ENCODE measurements around the gene GADD45GIP1.

DNA sequence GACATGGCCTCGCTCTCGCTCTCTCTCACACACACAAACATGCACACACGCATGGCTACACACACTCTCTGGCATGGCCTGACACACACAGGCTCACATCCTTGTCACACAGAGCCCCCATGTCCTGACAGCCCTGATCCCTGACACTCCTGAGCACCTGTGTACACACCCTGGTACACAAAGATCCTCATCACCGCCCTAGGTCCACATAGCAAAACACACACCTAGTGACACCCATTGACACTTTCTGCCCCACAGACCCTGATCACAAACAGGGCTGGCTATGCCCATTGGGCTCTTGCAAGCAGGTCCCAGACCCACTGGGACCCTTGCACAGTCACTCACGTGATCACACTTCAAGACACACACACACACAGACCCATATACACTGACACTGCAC is 34.3 kb upstream of the GADD45GIP1 start:
- TF ChIP-seq, protein P1, sequence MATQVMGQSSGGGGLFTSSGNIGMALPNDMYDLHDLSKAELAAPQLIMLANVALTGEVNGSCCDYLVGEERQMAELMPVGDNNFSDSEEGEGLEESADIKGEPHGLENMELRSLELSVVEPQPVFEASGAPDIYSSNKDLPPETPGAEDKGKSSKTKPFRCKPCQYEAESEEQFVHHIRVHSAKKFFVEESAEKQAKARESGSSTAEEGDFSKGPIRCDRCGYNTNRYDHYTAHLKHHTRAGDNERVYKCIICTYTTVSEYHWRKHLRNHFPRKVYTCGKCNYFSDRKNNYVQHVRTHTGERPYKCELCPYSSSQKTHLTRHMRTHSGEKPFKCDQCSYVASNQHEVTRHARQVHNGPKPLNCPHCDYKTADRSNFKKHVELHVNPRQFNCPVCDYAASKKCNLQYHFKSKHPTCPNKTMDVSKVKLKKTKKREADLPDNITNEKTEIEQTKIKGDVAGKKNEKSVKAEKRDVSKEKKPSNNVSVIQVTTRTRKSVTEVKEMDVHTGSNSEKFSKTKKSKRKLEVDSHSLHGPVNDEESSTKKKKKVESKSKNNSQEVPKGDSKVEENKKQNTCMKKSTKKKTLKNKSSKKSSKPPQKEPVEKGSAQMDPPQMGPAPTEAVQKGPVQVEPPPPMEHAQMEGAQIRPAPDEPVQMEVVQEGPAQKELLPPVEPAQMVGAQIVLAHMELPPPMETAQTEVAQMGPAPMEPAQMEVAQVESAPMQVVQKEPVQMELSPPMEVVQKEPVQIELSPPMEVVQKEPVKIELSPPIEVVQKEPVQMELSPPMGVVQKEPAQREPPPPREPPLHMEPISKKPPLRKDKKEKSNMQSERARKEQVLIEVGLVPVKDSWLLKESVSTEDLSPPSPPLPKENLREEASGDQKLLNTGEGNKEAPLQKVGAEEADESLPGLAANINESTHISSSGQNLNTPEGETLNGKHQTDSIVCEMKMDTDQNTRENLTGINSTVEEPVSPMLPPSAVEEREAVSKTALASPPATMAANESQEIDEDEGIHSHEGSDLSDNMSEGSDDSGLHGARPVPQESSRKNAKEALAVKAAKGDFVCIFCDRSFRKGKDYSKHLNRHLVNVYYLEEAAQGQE (IDR thresholded peaks at IDR 0.05; ENCODE audit: low read depth), result no peak
- no peak for TF ChIP-seq NFIC (IDR thresholded peaks at IDR 0.05)
- TF ChIP-seq TAF1 (IDR thresholded peaks at IDR 0.05; ENCODE audit: low read depth), result no peak
- TF ChIP-seq RAD21 (IDR thresholded peaks at IDR 0.05; ENCODE audit: low read depth), result no peak
